OCI-LY3 (cell line): ENCODE measurements around the gene HIPK2.

Source experiments
- CTCF ChIP-seq: fragments of 200-600, 300-600 bp; sonication (generic); IDR thresholded peaks from 2 replicates; pipeline ENCODE4 v1.5.1; 2014; ENCODE audit warnings: antibody characterized with exemption, low read length, low read depth
- EZH2phosphoT487 ChIP-seq: fragments of 200-600 bp; shearing (Covaris generic); IDR thresholded peaks from 2 replicates; pipeline ENCODE4 v1.6.1; 2018; ENCODE audit warnings: antibody characterized with exemption, mixed run types, low read depth

GRCh38 chr7:139763330-139763729 is 14.5 kb downstream of the HIPK2 start:
- no peak for TF ChIP-seq CTCF
- TF ChIP-seq EZH2phosphoT487, result no peak
